Kidney tubule cell (primary cell): ENCODE results near the gene HOXD9.
A peak's percentile ranks its signal among the peaks of the same experiment; 100 is the strongest.

ENCODE experiments used
- DNase-seq: peaks from one replicate; pipeline ENCODE4 v3.0.0-alpha.2; 2018; ENCODE audit warnings: low spot score

HOXD9 gene

GRCh38 chr2:176137906-176138305, 15.4 kb downstream of the HOXD9 start:
- DNase-seq, result no peak

- no peak for DNase-seq
Observed at GRCh38 chr2:176138526-176138922, 16.0 kb downstream of the HOXD9 start.

DNA sequence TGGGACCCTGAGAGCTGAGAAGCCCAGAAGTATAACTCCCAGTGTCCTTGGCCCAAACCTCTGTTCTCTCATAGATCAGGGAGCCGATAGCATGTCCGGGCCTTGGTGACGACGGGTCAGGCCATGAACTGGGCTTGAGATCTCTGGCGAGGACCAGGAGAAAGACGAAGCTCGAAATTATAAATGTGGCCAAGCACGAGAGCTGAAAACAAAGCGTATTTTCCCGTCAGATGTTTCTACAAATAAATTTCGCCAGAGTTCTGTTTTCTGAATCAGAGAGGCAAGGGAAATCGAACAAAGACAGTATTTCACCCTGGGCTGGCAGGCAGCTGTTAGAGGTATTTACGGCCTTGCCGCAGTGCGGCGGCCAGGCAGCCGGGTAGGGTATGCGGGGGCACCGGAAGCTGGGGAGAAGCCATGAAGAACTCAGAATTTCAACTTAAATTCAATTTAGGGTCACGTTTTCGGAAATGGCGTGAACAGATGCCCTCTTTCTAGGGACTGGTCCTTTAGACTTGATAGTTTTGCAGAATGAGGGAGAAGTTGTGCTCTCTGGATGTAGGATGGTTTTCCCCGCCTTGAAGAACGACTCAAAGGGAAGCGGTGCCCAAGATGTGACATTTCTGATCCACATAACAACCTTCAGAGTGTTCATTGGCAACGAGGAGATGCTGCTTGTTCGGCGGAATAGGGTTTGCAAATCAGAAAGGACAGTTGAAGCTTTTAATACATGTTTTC, 16.6 kb downstream of the HOXD9 start:
- DNase-seq, result no peak

DNA sequence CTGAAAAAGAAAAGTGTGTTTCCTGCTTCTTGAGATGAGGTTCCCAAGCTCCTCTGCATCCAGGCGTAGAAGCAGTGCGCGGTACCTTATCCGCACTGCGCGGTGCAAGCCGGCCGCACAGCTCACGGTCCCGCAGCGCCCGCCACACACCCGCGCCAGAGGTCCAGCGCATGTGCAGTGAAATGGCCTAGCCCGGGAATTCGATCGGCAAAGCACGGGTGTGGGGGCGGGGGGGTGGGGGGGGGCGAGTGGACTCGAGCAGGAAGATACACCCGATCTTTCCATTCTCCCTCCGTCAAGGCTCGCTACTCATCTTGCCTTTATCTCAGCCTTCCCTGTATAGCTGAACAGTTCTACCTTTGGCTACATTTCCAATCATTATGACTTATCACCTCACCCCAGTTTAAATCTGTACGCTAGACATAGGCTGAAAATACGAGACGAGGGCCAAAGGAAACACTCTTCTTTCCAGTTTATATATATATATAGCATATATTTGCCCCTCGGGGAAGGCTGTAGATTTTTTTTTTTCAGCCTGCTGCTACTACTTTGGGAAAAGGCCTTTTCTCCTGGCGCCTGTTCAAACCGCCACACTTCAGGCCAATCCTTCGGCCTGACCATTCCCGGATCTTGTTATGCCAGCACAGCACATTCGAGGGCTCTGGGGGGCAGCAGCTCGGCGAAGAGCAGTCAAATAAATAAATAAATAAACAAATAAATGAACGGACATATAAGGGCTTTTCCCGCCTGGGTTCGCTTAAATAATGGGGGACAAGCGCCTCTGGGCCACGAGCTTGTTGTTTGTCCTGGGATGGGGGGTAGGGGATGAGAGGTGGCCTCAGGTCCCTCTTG, 17.4 kb downstream of the HOXD9 start:
- DNase-seq, result peak; percentile 42

DNA sequence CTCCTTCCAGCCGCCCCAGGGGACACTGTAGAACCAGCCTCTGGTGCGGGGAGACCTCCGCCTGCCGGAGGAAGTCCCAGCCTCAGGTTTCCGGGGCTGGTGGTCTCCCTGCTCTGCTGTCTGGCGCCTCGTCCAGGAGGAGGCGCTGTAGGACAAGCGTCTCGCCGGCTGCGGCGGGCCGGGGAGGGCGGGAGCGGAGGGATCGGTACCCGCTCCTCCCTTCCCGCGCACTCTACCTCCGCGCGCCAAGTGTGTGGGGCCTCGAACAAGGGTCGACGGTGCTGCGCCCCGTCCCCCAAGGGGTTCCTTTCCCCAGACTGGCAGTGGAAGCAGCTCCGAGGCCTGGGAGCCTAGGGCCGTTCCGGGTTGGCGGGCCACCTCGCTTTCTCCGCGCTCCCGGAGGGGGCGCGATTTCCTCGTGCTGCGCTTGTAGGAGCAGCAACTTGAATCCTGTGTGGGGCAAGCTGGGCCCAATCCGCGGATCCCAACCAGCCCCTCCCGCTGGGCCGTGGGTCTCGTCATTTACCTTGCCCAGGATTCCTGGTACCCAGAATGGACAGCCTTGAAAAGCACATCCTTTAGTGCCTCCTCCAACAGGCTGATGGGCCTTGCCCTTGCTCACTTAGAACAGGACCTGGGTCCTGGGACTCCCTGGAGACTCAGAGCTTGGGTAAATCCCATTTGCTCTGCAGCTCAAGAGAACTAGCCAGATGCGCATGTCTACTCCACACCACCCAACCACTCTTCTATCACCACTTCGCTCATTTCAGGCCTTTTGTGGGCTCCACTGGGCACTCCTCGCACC, 18.2 kb downstream of the HOXD9 start:
- DNase-seq, result peak; percentile 84

GRCh38 chr2:176142281-176142680, 19.8 kb downstream of the HOXD9 start:
- no peak for DNase-seq

GRCh38 chr2:176145085-176145969, 22.8 kb downstream of the HOXD9 start:
- no peak for DNase-seq

GRCh38 chr2:176146101-176146500, 23.6 kb downstream of the HOXD9 start:
- DNase-seq, result no peak

- DNase-seq, result no peak
Observed at GRCh38 chr2:176146645-176147044, 24.1 kb downstream of the HOXD9 start.

DNA sequence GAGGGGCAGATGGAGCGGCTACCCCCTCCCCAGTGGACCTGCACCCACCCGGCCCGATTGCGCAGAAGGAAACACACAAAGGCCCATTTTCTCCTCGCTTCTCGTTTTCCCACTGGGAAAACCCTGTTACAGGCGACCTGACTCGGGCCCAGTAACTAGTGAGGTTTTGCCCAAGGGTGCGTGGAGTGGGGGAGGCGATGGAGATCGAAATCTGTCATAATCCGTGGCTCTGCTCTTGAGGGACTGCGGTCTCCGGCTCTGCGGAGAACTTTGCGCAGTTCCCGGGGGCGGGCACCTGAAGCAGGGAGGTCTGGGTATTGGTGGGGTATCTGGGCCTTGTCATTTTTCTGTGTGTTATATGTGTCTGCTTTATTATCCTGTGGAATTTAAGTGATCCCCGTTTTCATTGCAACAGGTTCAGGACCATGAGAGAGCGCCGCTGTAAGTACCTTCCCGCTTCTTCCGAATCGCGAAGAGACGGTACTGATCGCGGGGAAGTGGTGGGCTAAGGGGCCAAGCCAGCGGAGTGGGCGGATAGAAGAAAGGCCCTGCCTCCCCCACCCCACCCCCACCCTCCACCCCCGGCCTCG, 24.8 kb downstream of the HOXD9 start:
- DNase-seq, result no peak

DNA sequence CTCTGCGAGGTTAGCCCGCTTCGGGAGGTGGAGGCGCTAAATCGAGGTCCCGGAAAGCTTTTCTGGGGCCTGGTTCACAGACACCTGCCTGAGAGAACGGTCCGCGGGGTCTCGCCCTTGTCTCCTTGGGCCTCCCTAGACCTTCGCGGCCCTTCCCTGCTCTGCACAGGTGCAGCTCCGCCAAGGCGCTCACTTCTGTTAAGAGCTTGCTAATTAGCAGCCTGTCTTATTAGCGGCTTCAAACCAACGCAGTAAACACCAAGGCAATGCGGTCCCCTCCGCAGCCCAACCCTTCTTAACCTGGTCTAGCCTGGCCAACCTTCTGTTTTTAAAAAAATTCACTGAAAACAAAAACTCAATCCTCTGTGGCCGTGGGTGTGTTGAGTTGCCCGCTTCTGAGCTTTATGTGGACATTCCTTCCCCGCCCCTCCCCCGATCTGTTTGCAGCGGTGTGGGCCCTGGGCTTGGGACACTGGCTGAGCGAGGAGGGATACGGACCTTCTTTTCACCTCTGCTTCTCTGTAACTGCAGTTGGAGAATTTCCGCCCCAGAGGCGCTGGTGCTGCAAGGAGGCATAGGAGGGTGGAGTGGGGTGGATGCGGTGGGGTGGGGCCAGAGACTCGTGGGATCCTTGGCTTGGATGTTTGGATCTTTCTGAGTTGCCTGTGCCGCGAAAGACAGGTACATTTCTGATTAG, 25.4 kb downstream of the HOXD9 start:
- DNase-seq, result peak; percentile 82

DNA sequence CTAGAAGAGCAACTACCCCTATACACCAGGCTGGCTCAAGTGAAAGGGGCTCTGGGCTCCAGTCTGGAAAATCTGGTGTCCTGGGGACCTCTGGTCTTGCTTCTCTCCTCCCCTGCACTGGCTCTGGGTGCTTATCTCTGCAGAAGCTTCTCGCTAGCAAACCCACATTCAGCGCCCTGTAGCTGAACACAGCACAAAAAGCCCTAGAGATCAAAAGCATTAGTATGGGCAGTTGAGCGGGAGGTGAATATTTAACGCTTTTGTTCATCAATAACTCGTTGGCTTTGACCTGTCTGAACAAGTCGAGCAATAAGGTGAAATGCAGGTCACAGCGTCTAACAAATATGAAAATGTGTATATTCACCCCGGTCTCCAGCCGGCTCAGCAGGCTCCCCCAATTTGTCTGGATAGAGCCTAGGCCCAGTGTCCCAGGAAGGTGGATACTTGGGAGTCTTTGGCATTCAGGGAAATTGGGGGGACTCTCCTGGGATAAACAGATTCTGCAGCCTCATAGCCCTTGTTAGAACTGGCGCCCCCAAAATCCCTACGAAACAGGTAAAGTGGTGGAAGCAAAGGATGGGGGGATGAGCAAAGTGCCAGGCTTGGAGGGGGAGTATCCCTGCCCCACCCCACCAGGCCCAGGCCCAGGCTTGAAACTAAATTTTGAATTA, 26.4 kb downstream of the HOXD9 start:
- DNase-seq, result peak; percentile 65

DNA sequence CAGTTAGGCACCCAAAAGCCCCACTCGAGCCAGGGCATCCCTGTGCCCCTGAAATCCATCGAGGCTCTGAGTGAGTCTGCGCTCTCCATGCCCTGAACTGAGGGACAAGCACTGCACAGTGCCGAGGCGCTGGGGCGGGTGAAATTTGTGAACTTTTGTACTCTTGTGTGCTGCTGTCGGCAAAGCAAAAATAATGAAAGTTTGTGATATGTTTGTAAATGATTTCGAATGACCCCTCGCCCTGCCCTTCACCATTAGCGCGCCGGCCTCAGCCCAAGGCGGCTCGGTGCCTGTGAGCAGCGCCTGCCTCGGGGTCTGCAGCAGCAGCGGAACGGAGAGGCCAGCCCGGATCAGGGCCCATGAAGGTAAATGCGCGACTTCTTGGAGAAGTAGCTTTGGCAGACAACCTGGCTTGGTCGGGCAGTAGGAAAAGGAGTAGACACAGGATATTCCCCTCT, 27.0 kb downstream of the HOXD9 start:
- DNase-seq, result peak; percentile 28

DNA sequence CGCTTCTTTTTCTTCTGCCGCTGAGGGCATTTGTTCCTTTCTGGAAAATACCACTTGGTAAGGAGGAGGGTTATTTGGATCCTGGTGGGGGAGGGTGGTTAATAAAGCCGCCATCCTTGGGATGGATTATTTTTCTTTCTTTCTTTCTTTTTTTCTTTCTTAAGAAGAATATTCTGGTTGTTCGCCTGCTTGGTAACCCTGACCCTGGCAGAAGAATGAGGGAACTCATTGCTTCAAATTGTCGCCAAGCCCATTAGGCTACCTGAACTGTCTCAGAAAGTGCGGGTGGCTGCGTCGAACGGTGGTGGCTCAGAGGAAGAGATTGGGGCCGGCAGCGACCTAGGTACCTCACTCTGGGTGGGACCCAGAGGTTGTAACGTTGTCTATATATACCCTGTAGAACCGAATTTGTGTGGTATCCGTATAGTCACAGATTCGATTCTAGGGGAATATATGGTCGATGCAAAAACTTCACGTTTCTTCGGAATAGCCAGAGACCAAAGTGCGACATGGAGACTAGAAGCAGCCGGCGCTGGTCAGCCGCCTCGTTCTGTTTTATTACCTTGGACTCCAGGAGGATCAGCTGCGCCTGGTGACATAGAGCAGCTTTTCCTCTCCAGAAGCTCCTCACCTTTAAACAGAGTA, 27.5 kb downstream of the HOXD9 start:
- peak; percentile 31 for DNase-seq

GRCh38 chr2:176150584-176151441, 28.3 kb downstream of the HOXD9 start:
- no peak for DNase-seq

DNA sequence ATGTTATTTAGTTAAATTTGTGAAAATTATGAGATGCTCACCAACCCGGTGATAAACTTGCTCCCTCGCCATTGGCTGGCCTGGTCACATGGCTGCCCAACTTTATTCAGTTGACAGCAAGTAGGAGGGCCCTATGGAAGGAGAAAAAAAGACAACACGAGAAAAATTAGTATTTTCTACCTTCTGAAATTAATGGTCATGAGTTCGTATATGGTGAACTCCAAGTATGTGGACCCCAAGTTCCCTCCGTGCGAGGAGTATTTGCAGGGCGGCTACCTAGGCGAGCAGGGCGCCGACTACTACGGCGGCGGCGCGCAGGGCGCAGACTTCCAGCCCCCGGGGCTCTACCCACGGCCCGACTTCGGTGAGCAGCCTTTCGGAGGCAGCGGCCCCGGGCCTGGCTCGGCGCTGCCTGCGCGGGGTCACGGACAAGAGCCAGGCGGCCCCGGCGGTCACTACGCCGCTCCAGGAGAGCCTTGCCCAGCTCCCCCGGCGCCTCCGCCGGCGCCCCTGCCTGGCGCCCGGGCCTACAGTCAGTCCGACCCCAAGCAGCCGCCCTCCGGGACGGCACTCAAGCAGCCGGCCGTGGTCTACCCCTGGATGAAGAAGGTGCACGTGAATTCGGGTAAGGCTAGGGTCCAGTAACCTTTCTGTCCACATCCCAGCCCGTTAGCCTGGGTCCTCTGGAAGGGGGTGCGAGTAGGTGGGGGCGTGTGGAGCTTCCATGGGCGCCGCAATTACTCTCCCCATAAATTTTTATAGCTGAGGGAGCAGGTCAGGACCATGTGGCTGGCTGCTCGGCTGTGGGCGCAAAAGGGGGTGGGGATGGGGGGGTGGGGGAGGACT, 29.1 kb downstream of the HOXD9 start, which contains the start of gene HOXD4:
HOXD4 (plus strand) TSS at position 109 of the 846 bp plus-strand sequence; CDS start at position 193, 84 bp downstream.
- DNase-seq, result peak; percentile 74
